PC-9 (cell line): Measurements from ENCODE around the gene F2RL1. TPM values are rescaled to one million over a fixed set of nuclear protein-coding genes. Genes with fewer than 3 reads are reported as not detected.

ENCODE experiments used
- BruUV-seq: library from RNA; stranded (reverse); fragments of 400-500 nt; replicated peaks from 2 replicates; lab custom pipeline; 2021; lab: Mats Ljungman, UMichigan
- CTCF ChIA-PET: fragments of 300-600 bp; sonication (Branson Sonifier 250); formaldehyde crosslinking; loops from one replicate; lab custom pipeline; 2022; ENCODE audit warnings: antibody characterized with exemption; lab: Charles Lee
- POLR2A ChIA-PET: fragments of 300-600 bp; sonication (Branson Sonifier 250); formaldehyde crosslinking; loops from one replicate; lab custom pipeline; 2022; ENCODE audit warnings: antibody characterized with exemption; ENCODE audit not compliant: unreplicated experiment; lab: Charles Lee
- DNase-seq, 2 experiments: peaks; one replicate each; pipeline versions ENCODE4 v3.0.0 to v3.0.0-alpha.2; 2015 to 2022; ENCODE audit warnings: mixed read lengths in 1 of 2
- H2AFZ ChIP-seq: fragments of 200-600 bp; sonication (generic); 2 replicates; pipeline ENCODE4 v1.8.1; 2017; ENCODE audit warnings: antibody characterized with exemption
- H3F3A ChIP-seq: fragments of 200-600 bp; sonication (generic); 2 replicates; pipeline ENCODE4 v1.8.1; 2017; ENCODE audit warnings: antibody characterized with exemption, mild to moderate bottlenecking, low read depth; ENCODE audit not compliant: insufficient read depth
- H3K27ac ChIP-seq: fragments of 200-600 bp; sonication (generic); 2 replicates; pipeline ENCODE4 v1.6.1; 2016; ENCODE audit warnings: mixed run types
- H3K27me3 ChIP-seq: fragments of 200-600 bp; sonication (generic); 2 replicates; pipeline ENCODE4 v1.6.1; 2016; ENCODE audit warnings: low read depth, mixed run types; ENCODE audit not compliant: insufficient read depth
- H3K36me3 ChIP-seq: fragments of 200-600 bp; sonication (generic); 2 replicates; pipeline ENCODE4 v1.6.1; 2016; ENCODE audit warnings: low read depth, mixed run types
- H3K4me1 ChIP-seq: fragments of 200-600 bp; sonication (generic); replicated peaks from 2 replicates; pipeline ENCODE4 v1.6.1; 2016; ENCODE audit warnings: mixed run types; ENCODE audit not compliant: insufficient read depth
- H3K4me2 ChIP-seq: fragments of 200-600 bp; sonication (generic); 2 replicates; pipeline ENCODE4 v1.6.1; 2017; ENCODE audit warnings: mixed run types
- H3K4me3 ChIP-seq: fragments of 200-600 bp; sonication (generic); 2 replicates; pipeline ENCODE4 v1.6.1; 2016; ENCODE audit warnings: mixed run types
- H3K79me2 ChIP-seq: fragments of 200-600 bp; sonication (generic); 2 replicates; pipeline ENCODE4 v1.6.1; 2017; ENCODE audit warnings: low read depth, mixed run types
- H3K9me2 ChIP-seq: fragments of 200-600 bp; sonication (generic); 2 replicates; pipeline ENCODE4 v1.8.1; 2017; ENCODE audit warnings: mild to moderate bottlenecking; ENCODE audit not compliant: insufficient read depth
- H3K9me3 ChIP-seq: fragments of 200-600 bp; sonication (generic); 2 replicates; pipeline ENCODE4 v1.8.1; 2016; ENCODE audit warnings: low read depth; ENCODE audit not compliant: insufficient read depth
- H4K20me1 ChIP-seq: fragments of 200-600 bp; sonication (generic); 2 replicates; pipeline ENCODE4 v1.8.1; 2017; ENCODE audit not compliant: insufficient read depth
- EZH2 ChIP-seq: fragments of 200-600 bp; sonication (generic); IDR thresholded peaks from 2 replicates; pipeline ENCODE4 v1.8.0; 2017; ENCODE audit warnings: antibody characterized with exemption, low read depth
- intact Hi-C: fragments of 100-400 bp; cut with micrococcal nuclease; formaldehyde crosslinking; loops from one replicate; pipeline ENCODE4 v1.10.0; 2022; ENCODE audit not compliant: unreplicated experiment
- total RNA-seq: library from RNA; stranded (reverse); gene quantifications from 2 replicates; pipeline ENCODE4 v1.2.3, GENCODE V29; 2021
- TF ChIP-seq, protein P1 (sequence below): fragments of 200-600 bp; sonication (generic); conservative IDR thresholded peaks from 2 replicates; pipeline ENCODE4 v1.6.1; 2017; ENCODE audit warnings: mixed run types, antibody characterized with exemption, mild to moderate bottlenecking, moderate library complexity

Gene F2RL1
- total RNA-seq, 1 experiment from 2014 or later: 34.5 TPM

DNA sequence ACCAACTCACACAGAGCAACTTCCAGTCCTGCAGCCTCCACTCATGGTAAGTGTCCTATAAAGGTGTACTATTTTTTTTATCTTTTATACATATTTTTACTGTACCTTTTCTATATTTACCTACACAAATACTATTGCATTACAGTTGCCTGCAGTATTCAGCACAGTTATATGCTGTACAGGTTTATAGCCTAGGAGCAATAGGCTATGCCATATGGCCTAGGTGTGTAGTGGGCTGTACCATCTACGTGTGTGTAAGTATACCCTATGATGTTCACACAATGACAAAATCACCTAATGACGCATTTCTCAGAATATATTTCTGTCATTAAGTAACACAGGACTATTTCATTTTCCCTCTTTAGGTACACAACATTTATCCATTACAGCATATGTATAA, 47.7 kb downstream of the F2RL1 start:
- CTCF ChIA-PET: no interaction called here
- H3K27me3 ChIP-seq: no peaks in the 10 kb centered on the region
- no peak for DNase-seq
- H3K79me2 ChIP-seq: no peaks in the 10 kb centered on the region
- H3K9me3 ChIP-seq: no peaks in the 10 kb centered on the region
- TF ChIP-seq, protein P1, sequence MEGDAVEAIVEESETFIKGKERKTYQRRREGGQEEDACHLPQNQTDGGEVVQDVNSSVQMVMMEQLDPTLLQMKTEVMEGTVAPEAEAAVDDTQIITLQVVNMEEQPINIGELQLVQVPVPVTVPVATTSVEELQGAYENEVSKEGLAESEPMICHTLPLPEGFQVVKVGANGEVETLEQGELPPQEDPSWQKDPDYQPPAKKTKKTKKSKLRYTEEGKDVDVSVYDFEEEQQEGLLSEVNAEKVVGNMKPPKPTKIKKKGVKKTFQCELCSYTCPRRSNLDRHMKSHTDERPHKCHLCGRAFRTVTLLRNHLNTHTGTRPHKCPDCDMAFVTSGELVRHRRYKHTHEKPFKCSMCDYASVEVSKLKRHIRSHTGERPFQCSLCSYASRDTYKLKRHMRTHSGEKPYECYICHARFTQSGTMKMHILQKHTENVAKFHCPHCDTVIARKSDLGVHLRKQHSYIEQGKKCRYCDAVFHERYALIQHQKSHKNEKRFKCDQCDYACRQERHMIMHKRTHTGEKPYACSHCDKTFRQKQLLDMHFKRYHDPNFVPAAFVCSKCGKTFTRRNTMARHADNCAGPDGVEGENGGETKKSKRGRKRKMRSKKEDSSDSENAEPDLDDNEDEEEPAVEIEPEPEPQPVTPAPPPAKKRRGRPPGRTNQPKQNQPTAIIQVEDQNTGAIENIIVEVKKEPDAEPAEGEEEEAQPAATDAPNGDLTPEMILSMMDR: no peak
- TF ChIP-seq EZH2: no peak
- intact Hi-C loops: loop anchor here (5.0 to 10.0 kb wide), 3 partner anchors 94 to 276 kb away; partner anchors contain the start of gene F2R
- no peaks in the 10 kb centered on the region for H4K20me1 ChIP-seq
- no peaks in the 10 kb centered on the region for H3K9me2 ChIP-seq
- no peak overlapping the region for H3K4me2 ChIP-seq
- H3F3A ChIP-seq: peaks cover 9% of the 10 kb centered on the region; the same call in 1 of the 2 replicates
- no peak overlapping the region for H3K4me3 ChIP-seq
- H2AFZ ChIP-seq: no peak overlapping the region
- H3K4me1 ChIP-seq: peaks cover 24% of the 10 kb centered on the region
- POLR2A ChIA-PET: no interaction called here
- H3K27ac ChIP-seq: no peak overlapping the region
- BruUV-seq: no TSS peak
- no peaks in the 10 kb centered on the region for H3K36me3 ChIP-seq

DNA sequence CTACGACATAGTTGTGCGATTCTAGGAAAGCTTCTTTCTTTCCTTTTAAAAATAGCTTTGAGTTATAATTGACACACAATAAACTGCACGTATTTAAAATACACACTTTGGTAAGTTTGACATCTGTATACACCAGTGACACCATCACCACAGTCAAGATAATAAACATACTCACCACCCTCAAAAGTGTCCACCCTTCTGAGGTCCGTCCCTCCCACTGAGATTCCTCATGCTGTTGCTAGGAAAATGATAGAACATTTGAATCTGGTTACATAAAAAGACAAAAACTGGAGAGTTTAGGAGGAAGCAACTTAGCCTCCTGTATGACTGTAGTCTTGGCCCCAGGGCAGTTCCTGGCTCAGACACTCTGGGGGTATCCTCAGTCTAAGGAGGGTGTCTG, 48.2 kb downstream of the F2RL1 start:
- intact Hi-C loops: loop anchor here (5.0 to 10.0 kb wide), 3 partner anchors 95 to 275 kb away; partner anchors contain the start of gene F2R
- Histone ChIP-seq H3K9me3 (no peaks in the 10 kb centered on the region), H3K9me2 (no peaks in the 10 kb centered on the region), H3K79me2 (no peaks in the 10 kb centered on the region), H3K36me3 (no peaks in the 10 kb centered on the region), H3K4me1 (peaks cover 24% of the 10 kb centered on the region), H3K27me3 (no peaks in the 10 kb centered on the region), H3K27ac (peak overlapping the region; percentile 62), H3K4me3 (no peak overlapping the region), H4K20me1 (no peaks in the 10 kb centered on the region), H3F3A (peaks cover 9% of the 10 kb centered on the region; the same call in 1 of the 2 replicates), H3K4me2 (peak overlapping the region; percentile 62), H2AFZ (no peak overlapping the region)
- BruUV-seq: no TSS peak
- ChIA-PET POLR2A (interaction anchor here (0.6 kb wide), 2 partner anchors 23 to 186 kb away, joined by 3 to 4 read pairs; no protein-coding TSS in a partner anchor), CTCF (interaction anchor here (0.7 to 1.0 kb wide), 2 partner anchors 259 to 277 kb away, joined by 3 read pairs; no protein-coding TSS in a partner anchor)
- DNase-seq: no peak
- TF ChIP-seq EZH2: no peak
- TF ChIP-seq, protein P1: no peak

DNA sequence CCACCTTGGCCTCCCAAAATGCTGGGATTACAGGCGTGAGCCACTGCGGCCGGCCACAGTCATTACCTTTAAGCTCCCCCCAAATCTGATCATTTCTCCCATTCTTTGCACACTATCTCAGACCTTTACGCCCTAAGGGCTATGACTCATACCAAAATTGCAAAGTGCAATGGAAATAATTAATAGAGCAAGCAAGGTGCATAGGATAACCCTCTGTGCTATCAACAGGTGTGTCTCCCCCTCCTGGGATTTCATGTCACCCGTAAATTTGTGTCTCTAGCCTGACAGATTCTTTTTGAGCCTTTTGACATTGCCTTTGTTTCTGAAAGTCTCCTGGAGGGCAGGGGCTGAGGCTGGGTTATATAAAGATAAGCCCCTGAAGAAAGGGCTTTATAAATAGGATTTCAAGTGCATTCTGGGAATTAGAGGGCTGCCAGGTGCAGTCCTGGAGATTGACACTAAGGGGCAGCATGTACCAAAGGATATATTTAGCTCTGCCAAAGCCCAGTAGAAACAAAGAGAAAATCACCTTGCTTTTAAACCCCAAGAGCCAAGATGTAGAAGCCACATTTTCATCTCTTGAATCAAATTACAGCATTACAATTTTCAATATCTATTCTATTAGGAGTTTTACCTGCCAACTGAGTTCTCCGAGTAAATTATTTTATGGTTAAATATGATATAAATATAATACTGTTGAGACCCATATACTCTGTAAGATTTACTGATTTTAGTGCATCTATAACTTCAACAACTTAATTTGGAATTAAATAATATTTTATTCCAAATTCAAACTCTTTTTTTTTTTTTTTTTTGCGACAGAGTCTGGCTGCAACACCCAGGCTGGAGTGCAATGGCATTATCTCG, 49.2 kb downstream of the F2RL1 start:
- Histone ChIP-seq H3K27ac (peak overlapping the region; percentile 62), H3K4me3 (no peak overlapping the region), H3K9me2 (no peaks in the 10 kb centered on the region), H3K9me3 (no peaks in the 10 kb centered on the region), H2AFZ (no peak overlapping the region), H3K36me3 (no peaks in the 10 kb centered on the region), H3F3A (peaks cover 9% of the 10 kb centered on the region; the same call in 1 of the 2 replicates), H3K4me1 (peaks cover 17% of the 10 kb centered on the region), H4K20me1 (no peaks in the 10 kb centered on the region), H3K27me3 (no peaks in the 10 kb centered on the region), H3K79me2 (no peaks in the 10 kb centered on the region), H3K4me2 (peak overlapping the region; percentile 62)
- ChIA-PET CTCF (interaction anchor here (0.6 to 1.3 kb wide), 4 partner anchors 93 to 276 kb away, joined by 3 to 12 read pairs (median 4); no protein-coding TSS in a partner anchor), POLR2A (interaction anchor here (0.5 to 0.6 kb wide), 3 partner anchors 24 to 185 kb away, joined by 3 to 4 read pairs (median 4); no protein-coding TSS in a partner anchor)
- no TSS peak for BruUV-seq
- intact Hi-C loops: loop anchor here (1.0 to 10.0 kb wide), 7 partner anchors 29 to 625 kb away; partner anchors contain the start of genes F2R and WDR41
- peak; percentile 79 to 94 for DNase-seq
- TF ChIP-seq EZH2: no peak
- TF ChIP-seq, protein P1: peak; percentile 94
